ACC112 (cell line): Measurements from ENCODE around the gene PGLYRP2.

Experiments used
- H2AFZ ChIP-seq: fragments of 200-600 bp; sonication (generic); one replicate; pipeline ENCODE4 v1.6.0; 2017; ENCODE audit warnings: antibody characterized with exemption, low read length; ENCODE audit not compliant: unreplicated experiment
- H3K27ac ChIP-seq: fragments of 200-600 bp; sonication (generic); 2 replicates; pipeline ENCODE4 v1.5.1; 2014; ENCODE audit warnings: low read depth, mild to moderate bottlenecking, antibody characterized with exemption, low read length, moderate library complexity
- H3K27me3 ChIP-seq: fragments of 200-600 bp; sonication (generic); 2 replicates; pipeline ENCODE4 v1.6.1; 2014; ENCODE audit warnings: mild to moderate bottlenecking, antibody characterized with exemption, low read length, moderate library complexity, mixed read lengths; ENCODE audit not compliant: insufficient read depth
- H3K36me3 ChIP-seq: fragments of 200-600 bp; sonication (generic); 2 replicates; pipeline ENCODE4 v1.6.1; 2016; ENCODE audit warnings: mild to moderate bottlenecking, antibody characterized with exemption, low read length, moderate library complexity, mixed read lengths; ENCODE audit not compliant: insufficient read depth
- H3K4me1 ChIP-seq: fragments of 200-600 bp; sonication (generic); one replicate; pipeline ENCODE4 v1.6.1; 2016; ENCODE audit warnings: low read length, mixed read lengths; ENCODE audit not compliant: insufficient read depth, unreplicated experiment, control insufficient read depth
- H3K4me3 ChIP-seq: fragments of 200-600 bp; sonication (generic); 2 replicates; pipeline ENCODE4 v1.5.1; 2014; ENCODE audit warnings: mild to moderate bottlenecking, low read depth, low read length
- H3K79me2 ChIP-seq: fragments of 200-600 bp; sonication (generic); one replicate; pipeline ENCODE4 v1.6.0; 2016; ENCODE audit warnings: low read length; ENCODE audit not compliant: control insufficient read depth, unreplicated experiment, insufficient read depth

PGLYRP2 gene

DNA sequence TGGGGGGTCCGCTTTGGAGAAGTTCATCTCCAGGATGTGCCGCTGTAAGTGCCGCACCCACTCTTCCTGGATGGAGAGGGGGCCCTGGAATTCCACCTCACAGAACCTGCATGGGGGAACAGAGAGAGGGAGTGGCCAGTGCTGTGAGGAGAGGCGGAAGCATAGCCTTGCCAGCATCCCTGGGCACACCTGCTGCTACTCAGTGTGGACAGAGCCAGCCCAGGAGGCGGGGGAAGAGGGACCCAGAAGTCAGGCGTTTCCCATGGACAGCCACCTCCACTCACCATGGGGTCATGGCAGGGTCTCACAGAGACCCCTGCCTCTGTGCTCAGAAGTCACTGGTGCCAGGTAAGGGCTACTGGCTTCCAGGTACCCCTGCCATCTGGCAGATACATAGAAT is 56.2 kb downstream of the PGLYRP2 start:
- Histone ChIP-seq H3K27ac (no peak overlapping the region), H3K4me3 (no peak overlapping the region), H2AFZ (no peak overlapping the region), H3K79me2 (peaks cover 7% of the 10 kb centered on the region), H3K27me3 (no peaks in the 10 kb centered on the region), H3K36me3 (peaks cover 31% of the 10 kb centered on the region; the same call in 1 of the 2 replicates), H3K4me1 (no peaks in the 10 kb centered on the region)

- H2AFZ ChIP-seq: no peak overlapping the region
Measured at GRCh38 chr19:15422296-15423075, 56.8 kb downstream of the PGLYRP2 start.

DNA sequence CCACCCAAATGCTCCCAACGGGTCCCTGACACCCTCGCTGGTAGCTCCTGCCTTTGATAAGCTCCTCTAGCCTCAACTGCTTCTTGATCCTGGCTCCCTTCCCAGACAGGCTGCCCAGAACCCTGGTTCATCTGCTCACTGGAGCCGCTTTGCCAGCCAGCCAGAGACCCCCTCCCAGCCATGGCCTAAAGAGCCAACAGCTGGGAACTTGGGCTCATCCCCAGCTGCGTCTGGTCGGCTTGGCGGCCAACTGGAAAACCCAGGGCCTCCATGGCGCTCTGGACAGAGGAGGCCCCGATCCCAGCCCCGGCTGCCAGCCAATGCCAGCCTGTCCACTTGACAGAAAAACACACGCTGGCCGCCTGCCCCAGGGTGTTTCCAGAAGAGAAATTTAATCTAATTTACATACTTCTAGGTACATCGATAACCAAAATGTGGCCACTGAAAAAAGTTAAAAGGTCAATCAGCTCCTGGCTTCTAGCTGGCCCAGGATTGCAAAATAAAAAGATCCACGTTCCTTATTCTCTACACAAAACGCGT is 57.5 kb downstream of the PGLYRP2 start:
- H2AFZ ChIP-seq: no peak overlapping the region
- peaks cover 7% of the 10 kb centered on the region for H3K4me1 ChIP-seq
- no peaks in the 10 kb centered on the region for H3K27me3 ChIP-seq
- H3K27ac ChIP-seq: no peak overlapping the region
- H3K79me2 ChIP-seq: peaks cover 20% of the 10 kb centered on the region
- peaks cover 29% of the 10 kb centered on the region; the same call in 1 of the 2 replicates for H3K36me3 ChIP-seq
- no peak overlapping the region for H3K4me3 ChIP-seq

More at GRCh38 chr19:15422296-15423075, 56.8 kb downstream of the PGLYRP2 start:
- Histone ChIP-seq H3K36me3 (peaks cover 31% of the 10 kb centered on the region; the same call in 1 of the 2 replicates), H3K4me1 (peaks cover under 1% of the 10 kb centered on the region), H3K79me2 (peaks cover 13% of the 10 kb centered on the region), H3K4me3 (no peak overlapping the region), H3K27me3 (no peaks in the 10 kb centered on the region), H3K27ac (no peak overlapping the region)

DNA sequence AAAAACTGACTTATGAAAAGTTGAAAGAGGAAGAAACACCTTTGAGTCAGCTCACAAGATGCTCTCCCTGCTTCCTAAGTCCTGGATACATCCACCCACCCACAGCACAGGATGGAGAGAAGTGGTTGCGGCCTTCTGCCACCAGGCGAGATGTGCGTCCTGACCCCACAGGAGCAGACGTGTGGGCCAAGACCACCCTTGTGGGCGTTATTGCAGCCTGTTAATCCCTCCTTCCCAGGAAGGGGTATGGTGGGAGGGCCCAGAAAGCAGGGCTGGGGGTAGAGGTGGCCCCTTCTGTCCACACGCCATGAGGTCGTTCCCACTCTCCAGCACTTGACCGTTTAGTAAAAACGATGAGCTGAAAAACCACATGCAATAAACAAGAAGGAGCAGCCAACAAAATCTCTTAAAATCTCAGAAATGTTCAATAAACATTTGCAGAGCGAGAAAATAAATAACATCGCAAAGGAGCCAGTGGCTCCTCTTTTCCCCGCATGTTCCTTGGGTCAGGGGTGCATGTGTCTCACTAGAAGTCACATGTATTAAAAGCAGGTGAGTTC is 58.1 kb downstream of the PGLYRP2 start:
- no peak overlapping the region for H3K4me3 ChIP-seq
- peaks cover 26% of the 10 kb centered on the region for H3K79me2 ChIP-seq
- peaks cover 9% of the 10 kb centered on the region for H3K4me1 ChIP-seq
- no peak overlapping the region for H2AFZ ChIP-seq
- no peaks in the 10 kb centered on the region for H3K27me3 ChIP-seq
- H3K36me3 ChIP-seq: peaks cover 23% of the 10 kb centered on the region; the same call in 1 of the 2 replicates
- H3K27ac ChIP-seq: no peak overlapping the region

DNA sequence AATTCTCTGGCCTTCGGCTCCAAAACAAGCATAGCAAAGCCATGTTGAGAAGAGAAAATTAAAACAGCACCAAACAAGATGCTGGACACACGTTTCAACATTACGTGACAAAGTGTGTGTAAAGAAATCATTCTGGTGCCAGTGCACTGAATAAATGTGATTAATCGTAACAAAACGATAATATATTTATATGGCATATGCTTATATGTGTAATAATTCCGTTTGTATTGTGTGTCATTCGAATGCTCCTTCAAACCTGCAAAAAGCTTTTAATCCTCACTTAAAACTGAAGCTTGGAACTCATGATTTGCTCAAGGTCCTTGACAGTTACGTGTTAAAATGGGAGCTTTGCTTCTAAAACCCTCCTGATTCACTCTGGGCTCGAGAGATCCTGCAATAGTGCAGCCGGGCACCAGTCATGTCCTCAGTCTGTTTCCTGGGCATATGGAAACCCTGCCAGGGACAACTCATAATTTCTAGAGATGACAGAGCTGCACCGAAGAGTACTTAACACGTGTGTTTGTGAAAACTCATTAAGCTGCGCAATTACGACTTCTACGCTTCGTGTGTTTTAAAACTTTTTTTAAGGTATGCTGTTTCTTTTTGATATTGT is 59.8 kb downstream of the PGLYRP2 start:
- peaks cover 40% of the 10 kb centered on the region for H3K79me2 ChIP-seq
- peak overlapping the region; percentile 99 for H3K4me3 ChIP-seq
- H3K27me3 ChIP-seq: no peaks in the 10 kb centered on the region
- H3K27ac ChIP-seq: 0 out of 2 replicates have a peak overlapping the region, but pooled peaks have one; percentile 4
- peaks cover 9% of the 10 kb centered on the region for H3K4me1 ChIP-seq
- peaks cover 22% of the 10 kb centered on the region; the same call in 1 of the 2 replicates for H3K36me3 ChIP-seq
- H2AFZ ChIP-seq: peak overlapping the region; percentile 34
